ENCODE data around the gene MCC.

MCC gene

DNA sequence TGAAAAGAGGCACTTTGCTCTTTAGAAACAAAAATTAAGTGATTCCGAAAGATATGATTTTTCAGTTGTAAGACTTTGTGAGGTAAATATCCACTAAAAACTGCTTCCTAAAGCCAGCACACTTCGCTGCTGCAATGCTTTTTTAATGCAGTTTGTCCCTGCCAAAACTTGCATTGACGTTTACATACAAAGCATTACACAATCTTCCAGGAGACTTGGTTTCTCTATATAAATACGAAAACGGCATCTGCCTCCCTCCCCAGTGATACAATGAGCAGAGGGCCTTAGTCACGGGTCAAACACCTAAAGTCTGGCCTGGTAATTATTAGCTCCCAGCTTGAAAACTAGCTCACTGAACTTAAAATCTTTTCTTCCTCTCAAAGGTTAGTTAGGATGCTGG is 224.2 kb downstream of the MCC start:
- DNase-seq (ENCODE audit: low spot score): no peak
- TF ChIP-seq, protein P1, sequence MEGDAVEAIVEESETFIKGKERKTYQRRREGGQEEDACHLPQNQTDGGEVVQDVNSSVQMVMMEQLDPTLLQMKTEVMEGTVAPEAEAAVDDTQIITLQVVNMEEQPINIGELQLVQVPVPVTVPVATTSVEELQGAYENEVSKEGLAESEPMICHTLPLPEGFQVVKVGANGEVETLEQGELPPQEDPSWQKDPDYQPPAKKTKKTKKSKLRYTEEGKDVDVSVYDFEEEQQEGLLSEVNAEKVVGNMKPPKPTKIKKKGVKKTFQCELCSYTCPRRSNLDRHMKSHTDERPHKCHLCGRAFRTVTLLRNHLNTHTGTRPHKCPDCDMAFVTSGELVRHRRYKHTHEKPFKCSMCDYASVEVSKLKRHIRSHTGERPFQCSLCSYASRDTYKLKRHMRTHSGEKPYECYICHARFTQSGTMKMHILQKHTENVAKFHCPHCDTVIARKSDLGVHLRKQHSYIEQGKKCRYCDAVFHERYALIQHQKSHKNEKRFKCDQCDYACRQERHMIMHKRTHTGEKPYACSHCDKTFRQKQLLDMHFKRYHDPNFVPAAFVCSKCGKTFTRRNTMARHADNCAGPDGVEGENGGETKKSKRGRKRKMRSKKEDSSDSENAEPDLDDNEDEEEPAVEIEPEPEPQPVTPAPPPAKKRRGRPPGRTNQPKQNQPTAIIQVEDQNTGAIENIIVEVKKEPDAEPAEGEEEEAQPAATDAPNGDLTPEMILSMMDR (IDR thresholded peaks at IDR 0.05; ENCODE audit: extremely low read depth, insufficient read depth, missing control alignments): no peak
- in situ Hi-C loops (cut with MboI; ENCODE audit: low pct_unique_long_range_greater_than_20kb, low sequenced_read_pairs, unreplicated experiment): no loop called here

DNA sequence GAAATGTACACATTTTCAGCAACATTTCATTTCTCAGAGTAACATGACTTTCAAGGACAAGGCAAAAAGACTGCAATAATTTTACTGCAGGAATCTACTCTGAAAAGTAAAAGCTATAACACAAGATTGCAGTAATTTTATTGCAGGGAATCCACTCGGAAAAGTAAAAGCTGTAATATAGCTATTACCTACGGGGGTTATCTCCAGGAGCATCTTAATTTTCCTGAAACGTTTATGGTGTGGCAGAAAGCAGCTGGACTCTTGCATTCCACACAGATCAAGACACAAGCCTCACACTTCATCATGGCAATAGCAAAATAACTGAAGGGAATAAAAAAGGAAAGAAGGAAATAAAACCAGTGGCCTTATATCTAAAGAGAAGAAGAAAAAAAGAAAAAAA is 224.7 kb downstream of the MCC start:
- no peak for DNase-seq (ENCODE audit: low spot score)
- in situ Hi-C loops (cut with MboI; ENCODE audit: low pct_unique_long_range_greater_than_20kb, low sequenced_read_pairs, unreplicated experiment): no loop called here
- TF ChIP-seq, protein P1 (IDR thresholded peaks at IDR 0.05; ENCODE audit: extremely low read depth, insufficient read depth, missing control alignments): no peak

DNA sequence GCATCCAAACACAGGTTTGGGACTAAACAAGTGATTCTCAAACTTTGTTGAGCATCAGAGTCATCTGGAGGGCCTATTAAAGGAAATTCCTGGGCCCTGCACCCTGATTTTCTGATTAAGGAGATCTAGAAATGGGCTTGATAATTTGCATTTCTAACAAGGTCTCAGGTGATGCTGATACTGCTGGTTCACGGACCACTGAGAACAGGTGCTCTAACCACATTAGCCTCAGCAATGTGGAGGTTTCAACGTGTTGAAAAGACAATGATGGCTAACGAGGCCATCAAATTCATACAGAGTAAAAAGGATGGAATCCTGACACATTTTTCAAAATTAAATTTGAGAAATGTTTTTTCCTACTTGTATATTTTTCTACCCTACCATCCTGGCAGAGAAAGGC is 225.6 kb downstream of the MCC start:
- no peak for DNase-seq (ENCODE audit: low spot score)
- in situ Hi-C loops (cut with MboI; ENCODE audit: low pct_unique_long_range_greater_than_20kb, low sequenced_read_pairs, unreplicated experiment): no loop called here
- TF ChIP-seq, protein P1 (IDR thresholded peaks at IDR 0.05; ENCODE audit: extremely low read depth, insufficient read depth, missing control alignments): no peak

DNA sequence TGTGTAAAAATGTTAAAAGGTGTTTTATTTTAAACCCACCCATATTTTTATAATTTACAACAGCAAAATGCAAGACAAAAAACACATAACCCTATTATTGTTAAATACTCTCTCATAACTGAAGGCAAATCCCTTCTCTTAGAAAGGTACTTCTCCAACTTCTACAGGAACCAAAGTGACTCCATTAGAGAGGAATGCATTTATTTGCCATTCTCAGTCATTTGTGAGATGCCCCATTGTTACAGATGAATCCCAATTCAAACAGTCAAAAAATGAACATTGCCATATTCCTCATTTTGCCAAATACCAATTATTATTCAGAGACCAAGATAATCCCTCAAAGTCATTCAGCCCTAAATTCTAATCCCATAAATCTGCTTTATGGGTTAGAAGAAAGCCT is 229.2 kb downstream of the MCC start:
- TF ChIP-seq, protein P1 (IDR thresholded peaks at IDR 0.05; ENCODE audit: extremely low read depth, insufficient read depth, missing control alignments): no peak
- no peak for DNase-seq (ENCODE audit: low spot score)
- in situ Hi-C loops (cut with MboI; ENCODE audit: low pct_unique_long_range_greater_than_20kb, low sequenced_read_pairs, unreplicated experiment): no loop called here

DNA sequence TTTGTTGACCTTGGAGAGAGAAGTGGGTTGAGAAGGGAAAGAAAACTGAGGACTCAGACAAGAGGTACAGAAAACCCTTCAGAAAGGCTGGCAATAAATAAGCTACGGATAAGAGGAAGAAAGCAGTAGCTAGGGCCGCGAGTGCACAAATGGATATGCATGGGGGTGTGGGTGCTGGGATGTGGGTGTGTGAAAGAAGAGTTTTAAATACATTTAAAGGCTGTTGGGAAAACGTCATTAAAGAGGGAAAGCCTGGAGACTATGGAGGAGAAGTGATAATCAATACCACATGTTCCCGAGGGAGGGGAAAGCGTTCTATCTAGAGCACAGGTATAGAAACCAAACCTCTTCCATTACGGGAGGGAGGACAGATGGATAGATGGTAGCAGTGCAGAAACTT is 230.7 kb downstream of the MCC start:
- DNase-seq (ENCODE audit: low spot score): no peak
- TF ChIP-seq, protein P1 (IDR thresholded peaks at IDR 0.05; ENCODE audit: extremely low read depth, insufficient read depth, missing control alignments): no peak
- in situ Hi-C loops (cut with MboI; ENCODE audit: low pct_unique_long_range_greater_than_20kb, low sequenced_read_pairs, unreplicated experiment): no loop called here

DNA sequence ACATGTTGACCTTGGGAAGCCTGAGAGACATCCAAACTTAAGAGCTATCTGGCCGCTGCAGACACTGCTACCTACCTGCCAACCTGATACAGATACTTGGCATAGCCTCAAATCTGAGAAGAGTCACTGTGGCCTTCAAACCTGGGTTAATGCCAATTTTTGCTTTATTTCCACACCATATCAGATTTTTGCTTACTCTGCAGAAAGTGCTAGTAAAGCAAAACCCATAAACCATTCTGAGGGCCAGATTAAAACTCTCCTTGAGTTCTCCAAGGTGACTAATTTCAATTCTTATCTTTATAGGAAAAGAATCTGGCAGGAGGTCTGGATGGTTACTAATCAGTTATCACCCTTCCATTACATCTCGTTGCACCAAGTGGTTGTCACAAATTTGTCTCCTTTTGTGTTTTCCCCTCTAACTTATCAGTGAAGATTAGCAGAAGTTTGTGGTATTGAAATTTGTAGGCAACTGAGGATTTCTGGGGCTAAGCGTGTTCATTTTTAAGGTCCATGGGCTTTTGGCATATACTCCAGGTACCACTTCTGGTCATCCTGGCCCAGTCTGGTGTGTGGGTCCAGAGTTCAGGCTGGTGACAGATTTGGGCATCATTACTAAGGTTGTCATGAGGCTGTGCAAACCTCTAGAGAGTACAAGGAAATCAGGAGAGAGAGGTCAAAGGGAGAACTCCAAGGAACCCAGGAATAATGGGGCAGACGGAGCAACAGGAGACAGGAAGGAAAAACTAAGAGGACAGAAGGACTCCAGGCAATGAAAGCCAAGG is 231.4 kb downstream of the MCC start:
- in situ Hi-C loops (cut with MboI; ENCODE audit: low pct_unique_long_range_greater_than_20kb, low sequenced_read_pairs, unreplicated experiment): no loop called here
- DNase-seq (ENCODE audit: low spot score): no peak
- TF ChIP-seq, protein P1 (IDR thresholded peaks at IDR 0.05; ENCODE audit: extremely low read depth, insufficient read depth, missing control alignments): no peak
